ENCODE measurements around the gene NIPBL. TPM values are rescaled to one million over a fixed set of nuclear protein-coding genes. Genes with fewer than 3 reads are reported as not detected.
"Not testable (repeated sequence)": the region's sequence is repeated elsewhere in the genome, so short reads cannot be mapped to it uniquely, and the experiment has no call there.

Gene NIPBL
- total RNA-seq, 1 experiment from 2014 or later, result 45.1 TPM

DNA sequence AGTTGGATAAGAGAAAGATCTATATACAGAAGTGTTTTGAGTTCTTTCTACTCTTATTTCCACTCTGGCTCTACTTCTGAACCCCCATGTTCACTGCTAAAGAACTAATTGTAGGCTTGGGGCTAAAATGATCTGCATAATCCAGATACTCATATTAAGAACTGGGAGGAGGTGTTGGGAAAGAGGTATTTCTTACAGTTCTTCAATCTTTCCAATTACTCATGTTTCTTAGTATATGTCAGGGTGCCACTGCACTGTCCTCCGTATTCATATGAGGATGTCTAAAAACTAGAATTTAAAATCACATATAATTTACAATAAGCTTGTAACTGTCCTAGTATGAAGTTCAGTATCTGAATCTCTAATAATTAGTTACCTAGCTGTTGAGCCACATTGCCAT lies 12.7 kb downstream of the NIPBL start (continued):
- TF ChIP-seq ZBTB33 (IDR thresholded peaks at IDR 0.05; ENCODE audit: extremely low read depth, insufficient replicate concordance, low read length) (no peak), POLR2AphosphoS5 (IDR thresholded peaks at IDR 0.05; ENCODE audit: low read depth, low read length) (no peak), CEBPB (IDR thresholded peaks at IDR 0.05; ENCODE audit: low read depth) (no peak)

- no peak overlapping the region for H2AFZ ChIP-seq (ENCODE audit: low read depth, low read length, poor library complexity, severe bottlenecking)
- RAD21 ChIA-PET (ENCODE audit: low non-redundant PET in 1 of 2, low total read pairs in 2 of 2, uncharacterized antibody in 2 of 2, unreplicated experiment in 2 of 2), result no interaction called here
- POLR2A ChIA-PET, result no interaction called here
- H3K9me3 ChIP-seq (ENCODE audit: control insufficient read depth in 1 of 2, insufficient read depth in 1 of 2, low read depth in 1 of 2, low read length in 2 of 2), result no peaks in the 10 kb centered on the region
- H3K4me1 ChIP-seq (ENCODE audit: control insufficient read depth in 1 of 2, insufficient read depth in 2 of 2, low read length in 2 of 2), result no peaks in the 10 kb centered on the region
- H3K4me2 ChIP-seq (ENCODE audit: low read length), result no peak overlapping the region
- DNase-seq (ENCODE audit: low read depth, low spot score), result no peak
- no peaks in the 10 kb centered on the region for H3K36me3 ChIP-seq (ENCODE audit: control insufficient read depth in 1 of 2, insufficient read depth in 2 of 2, low read length in 2 of 2)
- peaks cover 33% of the 10 kb centered on the region; the same call in 1 of the 2 replicates for H4K20me1 ChIP-seq (ENCODE audit: insufficient read depth)
- intact Hi-C loops (cut with micrococcal nuclease), result no loop called here
- H3K9ac ChIP-seq (ENCODE audit: low read length), result no peak overlapping the region
- ATAC-seq, result no peak
- peaks cover 92% of the 10 kb centered on the region for H3K79me2 ChIP-seq (ENCODE audit: insufficient read depth, low read length)
- H3K27me3 ChIP-seq (ENCODE audit: insufficient read depth, low read length), result no peaks in the 10 kb centered on the region
- BruUV-seq (replicated peaks), result no TSS peak
- H3K4me3 ChIP-seq (replicated peaks in 1 of 2; ENCODE audit: low read depth in 1 of 2, low read length in 2 of 2), result no peak overlapping the region
- no peaks in the 10 kb centered on the region for H3K9me2 ChIP-seq (ENCODE audit: insufficient read depth)
- no peak overlapping the region for H3K27ac ChIP-seq (ENCODE audit: low read depth, low read length)
- CTCF ChIA-PET, result no interaction called here
- TF ChIP-seq FOSL1 (IDR thresholded peaks at IDR 0.05; ENCODE audit: low read depth) (no peak), SRF (IDR thresholded peaks at IDR 0.05; ENCODE audit: low read depth) (no peak), CBX3 (IDR thresholded peaks at IDR 0.05; ENCODE audit: low read depth) (no peak), SP1 (IDR thresholded peaks at IDR 0.05; ENCODE audit: low read depth) (no peak), ZFX (IDR thresholded peaks at IDR 0.05) (no peak)
Measured at GRCh38 chr5:36891266-36891665, 14.7 kb downstream of the NIPBL start.

- H3K27me3 ChIP-seq (ENCODE audit: insufficient read depth, low read length); H3K9me2 ChIP-seq (ENCODE audit: insufficient read depth); H3K4me3 ChIP-seq (replicated peaks in 1 of 2; ENCODE audit: low read depth in 1 of 2, low read length in 2 of 2); RAD21 ChIA-PET (ENCODE audit: low non-redundant PET in 1 of 2, low total read pairs in 2 of 2, uncharacterized antibody in 2 of 2, unreplicated experiment in 2 of 2); H3K9me3 ChIP-seq (ENCODE audit: control insufficient read depth in 1 of 2, insufficient read depth in 1 of 2, low read depth in 1 of 2, low read length in 2 of 2); H3K9ac ChIP-seq (ENCODE audit: low read length); H3K4me1 ChIP-seq (ENCODE audit: control insufficient read depth in 1 of 2, insufficient read depth in 2 of 2, low read length in 2 of 2); H3K4me2 ChIP-seq (ENCODE audit: low read length); H3K27ac ChIP-seq (ENCODE audit: low read depth, low read length); BruUV-seq (replicated peaks); intact Hi-C loops (cut with micrococcal nuclease); POLR2A ChIA-PET; H3K36me3 ChIP-seq (ENCODE audit: control insufficient read depth in 1 of 2, insufficient read depth in 2 of 2, low read length in 2 of 2); ATAC-seq; H2AFZ ChIP-seq (ENCODE audit: low read depth, low read length, poor library complexity, severe bottlenecking); DNase-seq (ENCODE audit: low read depth, low spot score); CTCF ChIA-PET: not testable (repeated sequence)
- peaks cover 25% of the 10 kb centered on the region; the same call in 1 of the 2 replicates for H4K20me1 ChIP-seq (ENCODE audit: insufficient read depth)
- peaks cover 90% of the 10 kb centered on the region for H3K79me2 ChIP-seq (ENCODE audit: insufficient read depth, low read length)
Measured at GRCh38 chr5:36892085-36892830, 15.7 kb downstream of the NIPBL start.
